GM18502 (cell line): Measurements from ENCODE around the gene KIF26B.

ENCODE experiments used
- ATAC-seq: cut with Tn5 transposase; IDR thresholded peaks from one replicate; pipeline ENCODE4 v1.9.1; 2021; ENCODE audit warnings: mild to moderate bottlenecking; ENCODE audit not compliant: unreplicated experiment, poor library complexity

Gene KIF26B

DNA sequence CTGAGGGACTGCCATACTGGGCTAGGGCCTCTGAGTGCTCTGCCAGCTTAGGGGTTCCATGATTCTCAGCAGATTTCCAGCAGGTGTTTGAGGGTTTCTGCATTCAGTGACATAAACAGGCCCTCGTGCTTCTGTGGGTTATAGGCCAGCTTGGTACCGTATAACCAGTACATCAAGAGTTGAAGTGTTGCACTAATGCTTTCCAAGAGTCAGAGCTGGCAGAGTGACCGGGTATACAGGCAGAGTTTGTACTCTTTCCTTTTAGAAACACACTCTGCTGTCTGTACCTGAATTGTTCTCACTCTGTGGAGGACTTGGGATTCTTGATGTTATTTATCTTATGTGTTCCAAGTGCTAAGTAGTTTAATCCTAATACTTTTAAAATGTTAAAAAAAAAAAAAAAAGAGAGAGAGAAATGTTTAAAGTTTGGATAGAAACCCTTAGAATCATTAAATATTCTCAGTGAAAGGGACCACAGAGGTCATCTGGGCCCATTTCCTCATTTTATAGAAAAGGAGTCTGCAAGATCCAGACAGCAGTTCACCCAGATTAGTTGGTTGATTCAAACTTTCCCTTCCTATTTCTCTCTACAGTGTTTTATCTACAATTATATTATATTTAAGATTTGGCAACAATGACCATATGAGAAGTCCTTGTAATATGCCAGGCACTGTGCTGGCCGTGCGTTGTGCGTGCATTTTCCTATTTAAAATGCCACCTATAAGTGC, 325.8 kb downstream of the KIF26B start:
- no peak for ATAC-seq

DNA sequence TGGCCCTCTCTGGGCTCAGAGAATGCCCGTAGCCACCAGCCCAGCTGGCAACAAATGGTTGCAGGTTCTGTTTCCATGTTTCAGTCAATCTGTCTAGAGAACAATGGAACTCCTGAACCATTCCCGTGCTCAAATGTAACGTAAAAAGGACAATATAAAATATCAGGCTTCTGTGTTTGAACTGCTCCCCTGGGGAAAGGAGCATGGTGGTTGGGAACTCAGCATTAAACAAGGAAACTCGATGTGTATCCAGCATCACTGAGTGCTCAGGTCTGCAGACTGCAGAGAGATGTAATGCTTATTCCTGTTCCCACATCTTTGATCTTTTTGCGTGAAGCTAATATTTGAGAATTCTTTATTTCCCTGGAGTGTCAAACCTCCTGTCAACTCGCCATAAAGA, 326.5 kb downstream of the KIF26B start:
- ATAC-seq = no peak

DNA sequence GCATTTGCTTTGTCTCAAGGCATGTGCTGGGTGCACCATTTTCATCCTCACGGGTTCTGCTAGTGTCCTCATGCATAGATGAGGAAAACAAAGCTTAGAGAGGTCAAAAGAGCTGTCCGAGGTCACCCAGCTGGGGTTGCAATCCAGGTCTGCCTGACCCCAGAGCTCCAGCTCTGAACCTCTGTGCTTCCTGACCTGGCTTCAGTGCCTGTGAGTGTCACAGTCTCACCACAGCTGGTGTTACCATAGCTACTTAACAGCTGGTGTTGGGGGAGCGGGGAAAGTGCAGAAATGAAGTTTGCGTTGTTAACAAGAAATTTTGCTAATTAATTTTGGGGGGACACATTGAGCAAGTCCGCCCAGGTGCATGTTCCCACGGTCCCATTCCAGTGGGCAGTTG, 328.5 kb downstream of the KIF26B start:
- no peak for ATAC-seq

DNA sequence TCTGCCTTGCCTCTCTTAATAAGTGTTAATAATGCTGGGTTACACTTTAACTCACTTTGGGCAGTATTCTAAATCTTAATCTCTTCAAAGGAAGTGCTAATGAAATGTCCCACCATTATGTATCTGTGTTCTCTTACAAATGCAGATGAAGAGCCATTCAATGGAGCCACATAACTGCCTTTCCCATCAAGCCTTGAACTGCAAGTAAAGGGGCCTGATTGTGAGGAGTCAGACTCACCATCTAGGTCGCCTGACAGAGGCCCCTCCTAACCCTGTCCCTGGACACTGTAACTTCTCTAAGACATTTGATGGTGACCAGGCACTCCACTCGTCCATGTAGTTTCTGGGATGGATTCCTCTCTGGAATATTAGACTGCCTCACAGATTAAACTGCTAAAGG, 329.4 kb downstream of the KIF26B start:
- ATAC-seq = no peak

DNA sequence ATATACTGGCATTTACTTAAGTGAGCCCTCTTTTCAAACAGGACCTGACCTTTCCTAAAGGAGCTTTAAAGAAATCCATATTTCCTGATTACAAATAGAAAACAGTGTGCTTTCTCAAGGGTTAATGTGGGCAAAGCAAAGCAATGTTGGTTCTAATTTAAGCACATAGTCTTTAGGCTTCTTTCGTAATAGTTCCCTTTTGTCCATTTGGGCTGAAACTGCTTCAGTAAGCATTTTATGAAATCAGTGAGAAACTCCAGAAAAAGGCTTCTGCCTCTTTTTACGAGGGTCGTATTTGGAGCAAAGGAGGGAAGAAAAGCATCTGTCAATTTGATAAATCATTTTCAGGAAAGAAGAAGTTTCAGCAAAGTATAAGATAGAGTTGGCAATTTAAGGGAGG, 331.2 kb downstream of the KIF26B start:
- ATAC-seq = no peak

DNA sequence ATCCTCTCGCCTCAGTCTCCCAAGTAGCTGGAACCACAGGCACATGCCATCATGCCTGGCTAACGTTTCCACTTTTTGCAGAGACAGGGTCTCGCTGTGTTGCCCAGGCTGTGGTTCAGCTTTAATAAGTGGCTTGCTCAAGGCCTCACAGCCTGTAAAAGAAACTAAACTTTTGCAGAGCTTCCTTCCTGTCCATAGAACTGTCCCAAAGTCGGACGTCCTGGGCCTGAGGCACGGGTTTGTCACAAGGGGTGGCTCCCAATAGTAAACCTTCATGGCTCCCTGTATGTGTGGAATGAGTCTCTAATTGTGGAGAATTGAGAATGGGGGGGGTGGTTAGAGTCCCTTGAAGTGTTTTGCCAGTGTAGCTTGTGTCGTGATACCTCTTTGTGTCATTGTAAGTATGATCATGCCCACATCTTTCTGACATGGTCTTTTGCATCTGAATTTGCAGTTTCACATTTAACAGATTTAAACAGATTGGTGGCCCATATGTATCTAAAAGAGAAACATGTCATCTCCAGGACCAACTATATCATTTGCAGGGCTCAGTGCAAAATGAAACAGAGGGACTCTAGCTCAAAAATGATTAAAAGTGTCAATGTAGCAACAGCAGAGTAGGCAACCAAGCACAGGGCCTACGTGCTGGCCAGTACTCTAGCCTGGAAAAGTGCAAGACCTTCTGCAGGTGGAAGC, 332.1 kb downstream of the KIF26B start:
- no peak for ATAC-seq

DNA sequence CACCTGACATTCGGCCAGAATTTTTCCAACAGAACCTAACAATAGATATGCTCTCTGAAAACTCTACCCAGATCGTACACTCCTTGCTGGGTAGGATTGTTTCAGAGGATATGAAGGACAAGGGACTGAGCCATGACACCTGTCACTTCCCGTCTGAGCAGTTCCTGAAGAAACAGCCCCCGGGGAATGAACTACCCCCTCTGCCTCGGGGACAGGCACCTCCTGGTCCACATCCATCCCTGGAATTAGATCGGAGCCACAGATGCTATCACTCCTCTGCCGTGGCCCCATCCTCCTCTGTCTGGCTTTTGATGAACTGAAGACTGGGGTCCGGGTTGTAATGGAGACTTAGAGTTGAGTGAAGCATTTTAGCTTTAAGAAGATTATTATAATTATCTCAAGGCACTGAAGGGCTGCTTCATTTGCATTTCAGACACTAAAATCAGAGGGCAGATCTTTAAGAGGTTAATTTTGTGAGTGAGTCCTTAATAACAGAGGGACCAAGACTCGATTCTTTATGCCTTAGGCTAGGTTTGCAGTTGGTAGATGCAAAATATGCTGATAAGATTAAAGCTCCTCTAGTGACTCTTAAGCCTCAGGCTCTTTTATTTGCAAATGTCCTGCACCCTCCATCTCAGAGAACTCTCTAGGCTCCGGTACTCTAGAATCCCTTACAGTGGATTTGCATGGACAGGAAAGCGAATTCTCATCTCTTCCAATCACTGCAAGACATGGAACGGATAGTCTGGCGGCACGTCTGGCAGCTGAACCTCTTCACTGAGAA, 333.8 kb downstream of the KIF26B start:
- no peak for ATAC-seq

DNA sequence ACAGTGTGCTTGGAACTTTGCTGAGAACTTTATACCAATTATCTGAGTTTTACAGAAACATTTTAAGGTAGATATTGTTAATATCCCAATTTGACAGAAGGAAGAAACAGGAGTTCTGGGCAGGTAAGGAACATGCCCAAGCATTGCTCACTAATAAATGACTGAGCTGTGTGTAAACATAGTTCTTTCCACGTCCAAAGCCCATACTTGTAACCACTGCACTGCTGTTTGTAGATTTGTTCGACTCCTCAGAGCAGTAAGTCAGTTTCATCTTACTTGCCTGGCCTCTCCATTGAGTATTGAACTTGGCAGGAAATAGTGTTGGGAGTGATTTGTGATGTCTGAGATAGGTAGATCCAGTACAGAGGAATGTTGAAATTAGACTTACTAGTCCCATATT, 335.1 kb downstream of the KIF26B start:
- ATAC-seq = no peak

DNA sequence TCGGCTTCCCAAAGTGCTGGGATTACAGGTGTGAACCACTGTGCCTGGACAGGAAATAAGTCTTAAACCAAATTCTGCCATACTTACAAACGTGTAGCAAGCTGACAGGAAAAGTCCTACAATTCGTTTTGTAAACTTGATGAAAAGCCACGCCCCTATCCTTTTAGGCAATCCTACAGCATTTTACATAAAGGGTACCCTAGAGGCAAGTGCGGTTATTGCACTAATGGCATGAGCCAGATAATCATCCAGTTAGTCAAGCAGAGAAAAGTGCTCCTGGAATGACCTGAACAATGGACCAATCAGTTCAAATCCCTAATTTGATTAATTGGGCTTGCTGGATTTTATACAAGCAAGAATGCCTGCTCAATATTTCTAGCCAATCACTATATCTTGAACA, 338.2 kb downstream of the KIF26B start:
- ATAC-seq = no peak

DNA sequence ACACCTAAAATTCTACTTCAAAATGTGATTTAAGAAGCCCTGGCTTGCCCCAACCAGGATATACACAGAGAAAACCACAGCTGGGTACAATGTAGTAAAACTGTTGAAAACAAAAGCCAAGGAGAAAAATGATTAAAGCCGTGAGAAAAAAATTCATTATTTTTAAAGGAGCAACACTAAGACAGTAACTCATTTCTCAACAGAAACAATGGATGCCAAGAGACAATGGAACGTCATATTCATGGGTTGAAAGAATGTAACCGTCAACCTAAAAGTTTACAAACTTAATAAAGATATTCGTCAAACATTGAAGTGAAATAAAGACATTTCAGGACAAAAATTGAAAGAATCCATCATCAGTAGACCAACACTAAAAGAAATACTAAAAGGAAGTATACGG, 340.9 kb downstream of the KIF26B start:
- ATAC-seq = no peak

DNA sequence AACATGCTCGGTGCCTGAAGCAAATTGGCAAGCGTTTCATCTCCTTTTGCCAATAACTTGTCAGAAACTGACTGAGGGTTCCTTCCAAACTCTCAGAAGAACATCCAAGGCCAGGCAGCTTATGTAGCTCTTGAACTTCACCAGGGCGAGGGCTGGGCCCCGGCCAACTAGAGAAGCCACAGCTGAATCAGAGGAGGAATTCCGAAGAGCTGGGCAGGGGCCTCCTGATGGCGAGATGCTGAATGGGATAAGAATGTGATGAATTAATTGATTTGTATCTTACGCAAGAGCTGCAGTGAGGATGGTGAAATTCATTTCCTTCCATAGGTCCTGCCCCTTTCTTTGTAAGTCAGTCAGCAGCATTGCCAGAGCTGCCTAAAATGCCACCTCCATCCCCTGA, 345.8 kb downstream of the KIF26B start:
- ATAC-seq = no peak

DNA sequence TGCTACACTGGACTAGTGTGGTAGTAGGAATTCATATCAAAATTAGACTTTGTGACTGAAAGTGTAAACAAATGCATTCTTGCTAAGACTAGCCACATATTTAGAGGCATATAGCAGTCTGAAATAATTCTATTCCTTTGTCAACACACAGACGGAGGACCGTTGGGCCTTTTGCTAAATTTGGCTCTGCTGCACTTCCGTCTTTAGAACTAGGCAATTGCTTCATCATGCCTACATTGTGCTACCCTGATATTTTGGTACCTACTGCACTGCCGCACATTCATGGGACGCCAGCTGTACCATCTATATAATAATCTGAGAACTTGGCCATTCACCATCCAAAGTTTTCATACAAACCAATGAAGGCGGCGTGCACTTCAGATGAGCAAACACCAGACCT, 346.8 kb downstream of the KIF26B start:
- no peak for ATAC-seq

DNA sequence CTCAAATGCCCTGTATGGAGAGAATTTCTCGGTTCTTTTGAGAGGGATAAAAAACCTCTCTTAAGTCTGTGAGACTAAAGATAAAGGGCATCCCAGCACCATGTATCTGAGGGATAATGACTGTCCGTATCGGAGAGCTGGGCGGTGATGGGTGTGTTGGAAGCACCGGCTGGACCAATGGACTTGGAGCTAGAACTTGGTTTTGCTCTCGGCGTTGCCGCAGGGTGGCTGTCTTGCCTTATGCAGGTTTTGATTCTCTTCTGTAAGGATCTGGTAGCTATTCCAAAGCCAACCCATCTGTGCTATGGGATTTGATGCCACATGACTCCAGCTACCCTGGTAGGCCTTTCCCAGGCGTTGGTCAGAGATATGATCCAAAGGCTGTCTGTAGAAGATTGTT, 348.8 kb downstream of the KIF26B start:
- ATAC-seq = no peak

DNA sequence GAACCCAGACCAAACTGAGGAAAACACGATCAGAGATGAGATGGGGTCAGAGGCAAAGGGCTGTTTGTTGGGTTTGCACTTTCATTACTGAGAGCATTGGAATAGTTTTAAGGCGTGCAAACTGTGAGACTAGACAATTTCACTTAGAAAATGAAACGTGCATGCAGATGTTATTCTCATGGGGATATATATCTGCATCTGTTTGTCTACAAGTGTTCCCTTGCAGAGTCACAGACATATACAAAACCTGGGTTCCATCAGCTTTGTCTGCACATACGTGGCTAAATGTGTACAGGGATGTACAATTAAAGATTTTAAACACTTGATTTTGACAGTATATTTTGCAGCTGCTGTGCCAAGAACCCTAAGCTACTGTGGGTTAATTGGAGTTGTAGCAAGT, 355.4 kb downstream of the KIF26B start:
- ATAC-seq = no peak

DNA sequence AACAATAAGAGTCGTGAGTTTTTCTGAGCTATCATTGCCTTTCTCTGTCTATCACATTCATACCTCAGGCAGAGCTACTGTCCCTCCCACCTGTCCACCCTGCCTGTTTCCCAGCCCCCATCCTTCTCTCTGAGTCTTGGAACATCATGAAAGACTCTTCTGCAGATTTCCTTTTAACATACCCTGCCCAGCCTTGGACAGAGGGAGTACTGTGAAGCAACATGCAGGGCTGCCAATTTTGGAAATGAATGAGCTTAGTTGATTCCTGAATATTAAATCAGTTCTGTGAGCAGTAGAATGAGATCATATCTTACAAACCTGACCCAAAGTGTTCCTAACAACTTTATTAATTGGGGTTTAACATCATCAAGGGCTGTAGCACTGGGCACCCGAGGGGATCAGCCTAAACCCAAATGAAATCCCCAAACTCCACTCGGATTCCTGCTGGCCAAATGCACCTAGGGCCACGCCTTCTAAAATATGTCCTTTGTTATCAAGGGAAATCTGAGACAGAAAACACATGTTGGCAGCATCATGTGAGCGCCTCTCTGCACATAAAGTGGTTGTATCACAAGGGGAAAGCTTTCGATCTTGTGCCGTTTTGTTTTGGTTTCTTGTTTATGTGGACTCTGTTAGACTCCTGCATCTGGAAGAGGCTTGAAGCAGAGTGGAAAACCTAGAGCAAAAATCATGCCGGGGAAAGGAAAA, 357.6 kb downstream of the KIF26B start:
- ATAC-seq = no peak

DNA sequence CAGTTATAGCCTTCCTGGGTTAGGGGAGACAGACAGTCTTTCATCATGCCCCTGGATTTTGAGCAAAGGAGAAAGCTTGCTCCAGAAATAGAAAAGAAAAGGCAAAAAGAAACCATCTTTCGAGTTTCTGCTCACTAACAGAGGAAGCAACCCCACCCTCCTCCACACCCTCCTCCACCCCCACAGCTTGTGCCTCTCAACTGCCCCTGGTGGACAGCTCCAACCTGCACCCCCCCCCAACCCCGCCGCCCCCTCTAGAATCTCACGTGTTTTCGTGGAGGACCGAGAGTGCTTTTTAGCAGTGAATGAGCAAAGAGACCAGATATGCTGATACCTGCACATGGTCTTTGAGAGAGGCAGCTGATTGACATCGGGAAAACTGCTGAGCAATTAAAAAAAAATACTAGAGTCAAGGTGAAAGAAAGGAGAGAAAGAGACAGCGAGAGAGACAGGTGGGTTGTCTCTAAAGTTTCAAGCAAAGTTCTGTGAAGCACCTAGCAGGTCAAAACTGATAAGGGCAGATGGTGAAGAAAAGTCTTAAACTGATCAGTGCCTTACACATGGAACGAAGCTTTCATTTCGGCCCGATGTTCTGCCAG, 358.3 kb downstream of the KIF26B start:
- ATAC-seq = no peak

DNA sequence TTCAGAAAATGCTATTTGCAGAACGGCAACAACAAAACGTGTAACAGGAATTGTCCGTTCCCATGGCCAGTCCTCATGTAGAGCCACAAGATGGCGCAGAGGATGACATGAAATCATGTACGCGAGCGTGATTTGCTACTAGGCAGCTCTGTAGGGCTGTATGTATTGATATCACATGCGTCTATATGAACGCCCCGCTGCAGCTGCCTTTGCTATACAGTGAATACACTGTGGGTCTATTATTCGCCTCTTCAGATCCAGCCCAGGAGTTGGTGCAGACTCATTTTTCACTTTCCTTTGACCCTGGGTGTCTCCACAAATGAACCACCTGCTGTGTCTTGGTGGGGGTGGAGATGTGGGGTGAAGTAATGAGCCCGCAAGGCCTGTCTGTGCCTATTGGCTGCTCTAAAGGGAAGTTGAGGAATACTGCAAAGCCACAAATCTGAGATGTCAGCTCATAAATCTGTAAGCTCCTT, 361.5 kb downstream of the KIF26B start:
- no peak for ATAC-seq

DNA sequence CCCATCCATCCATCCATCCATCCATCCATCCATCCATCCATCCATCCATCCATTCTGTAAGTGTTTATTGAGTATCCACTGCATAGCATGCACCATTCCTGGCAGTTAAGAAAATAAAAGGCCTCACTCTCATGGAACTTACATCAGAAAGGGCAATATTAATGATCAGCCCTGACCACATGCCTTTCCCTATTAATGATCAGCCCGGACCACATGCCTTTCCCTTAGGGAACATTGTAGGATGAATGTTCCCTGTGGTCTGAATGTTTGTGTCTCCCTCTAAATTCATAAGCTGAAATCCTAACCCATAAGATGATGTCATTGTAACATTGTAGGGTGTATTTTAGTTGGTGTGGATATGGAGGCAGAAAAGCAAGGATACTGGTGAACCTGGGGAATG, 365.8 kb downstream of the KIF26B start:
- no peak for ATAC-seq

DNA sequence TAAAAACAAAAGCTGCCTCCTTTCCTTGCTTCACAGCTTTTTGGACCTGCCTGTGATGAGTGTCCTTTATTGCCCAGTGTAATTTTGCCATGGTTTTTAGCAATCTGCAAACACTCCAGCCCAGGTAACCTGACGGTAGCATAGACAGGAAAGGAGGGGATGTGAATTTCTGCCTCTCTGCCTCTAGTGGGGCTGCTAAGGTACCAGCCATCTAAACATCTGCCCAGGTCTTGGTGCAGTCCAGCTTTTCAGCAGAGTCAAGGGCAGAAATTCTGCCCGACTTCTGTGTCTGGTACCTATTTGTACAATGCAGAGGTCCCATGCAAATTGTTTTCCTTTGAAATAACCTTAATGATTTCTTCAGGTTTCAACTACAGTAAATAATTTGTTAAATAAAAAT, 371.4 kb downstream of the KIF26B start:
- ATAC-seq = no peak

DNA sequence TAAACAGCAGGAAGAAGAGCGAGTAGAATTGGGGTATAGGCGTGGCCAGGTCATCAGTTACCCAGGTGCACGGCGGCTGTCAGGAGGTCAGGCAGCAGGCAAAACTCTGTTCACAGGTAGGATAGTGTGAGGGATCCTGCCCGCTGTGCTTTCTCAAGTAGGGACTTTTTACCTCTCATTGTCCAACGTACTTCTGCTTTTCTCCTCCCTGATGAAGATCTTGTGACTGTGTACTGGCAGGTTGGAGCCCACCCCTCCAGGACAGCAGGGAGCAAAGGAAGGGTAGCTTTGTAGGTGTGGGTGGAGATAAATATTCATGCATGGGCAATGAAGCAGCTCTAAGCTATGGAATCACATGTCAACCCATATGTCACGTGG, 373.5 kb downstream of the KIF26B start:
- ATAC-seq = no peak
